Measurements from ENCODE around the gene GINS2. TPM values are rescaled to one million over a fixed set of nuclear protein-coding genes. Genes with fewer than 3 reads are reported as not detected.

Gene GINS2
- total and polyA plus RNA-seq, 2 experiments from 2014 or later: 40.5 to 44.4 TPM

DNA sequence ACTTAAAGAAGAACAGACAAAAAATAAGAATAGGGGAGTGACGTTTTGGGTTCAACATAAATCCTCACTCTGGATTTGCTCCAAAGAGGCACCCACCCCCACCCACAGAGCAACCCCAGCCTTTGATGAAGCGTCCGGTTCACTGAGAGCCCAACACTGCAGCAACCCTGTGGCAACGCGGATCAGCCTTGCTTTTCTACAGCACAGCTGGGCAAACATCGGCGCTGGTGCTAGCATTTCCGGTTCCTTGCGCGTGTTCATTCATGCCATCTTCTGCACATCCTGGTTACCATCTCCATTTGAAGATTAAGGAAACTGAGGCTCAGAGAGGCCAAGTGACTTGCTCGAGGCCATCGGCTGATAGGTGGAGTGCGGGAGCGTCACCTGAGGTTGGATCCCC is 8.7 kb upstream of the GINS2 start (continued):
- TF ChIP-seq, protein P1, sequence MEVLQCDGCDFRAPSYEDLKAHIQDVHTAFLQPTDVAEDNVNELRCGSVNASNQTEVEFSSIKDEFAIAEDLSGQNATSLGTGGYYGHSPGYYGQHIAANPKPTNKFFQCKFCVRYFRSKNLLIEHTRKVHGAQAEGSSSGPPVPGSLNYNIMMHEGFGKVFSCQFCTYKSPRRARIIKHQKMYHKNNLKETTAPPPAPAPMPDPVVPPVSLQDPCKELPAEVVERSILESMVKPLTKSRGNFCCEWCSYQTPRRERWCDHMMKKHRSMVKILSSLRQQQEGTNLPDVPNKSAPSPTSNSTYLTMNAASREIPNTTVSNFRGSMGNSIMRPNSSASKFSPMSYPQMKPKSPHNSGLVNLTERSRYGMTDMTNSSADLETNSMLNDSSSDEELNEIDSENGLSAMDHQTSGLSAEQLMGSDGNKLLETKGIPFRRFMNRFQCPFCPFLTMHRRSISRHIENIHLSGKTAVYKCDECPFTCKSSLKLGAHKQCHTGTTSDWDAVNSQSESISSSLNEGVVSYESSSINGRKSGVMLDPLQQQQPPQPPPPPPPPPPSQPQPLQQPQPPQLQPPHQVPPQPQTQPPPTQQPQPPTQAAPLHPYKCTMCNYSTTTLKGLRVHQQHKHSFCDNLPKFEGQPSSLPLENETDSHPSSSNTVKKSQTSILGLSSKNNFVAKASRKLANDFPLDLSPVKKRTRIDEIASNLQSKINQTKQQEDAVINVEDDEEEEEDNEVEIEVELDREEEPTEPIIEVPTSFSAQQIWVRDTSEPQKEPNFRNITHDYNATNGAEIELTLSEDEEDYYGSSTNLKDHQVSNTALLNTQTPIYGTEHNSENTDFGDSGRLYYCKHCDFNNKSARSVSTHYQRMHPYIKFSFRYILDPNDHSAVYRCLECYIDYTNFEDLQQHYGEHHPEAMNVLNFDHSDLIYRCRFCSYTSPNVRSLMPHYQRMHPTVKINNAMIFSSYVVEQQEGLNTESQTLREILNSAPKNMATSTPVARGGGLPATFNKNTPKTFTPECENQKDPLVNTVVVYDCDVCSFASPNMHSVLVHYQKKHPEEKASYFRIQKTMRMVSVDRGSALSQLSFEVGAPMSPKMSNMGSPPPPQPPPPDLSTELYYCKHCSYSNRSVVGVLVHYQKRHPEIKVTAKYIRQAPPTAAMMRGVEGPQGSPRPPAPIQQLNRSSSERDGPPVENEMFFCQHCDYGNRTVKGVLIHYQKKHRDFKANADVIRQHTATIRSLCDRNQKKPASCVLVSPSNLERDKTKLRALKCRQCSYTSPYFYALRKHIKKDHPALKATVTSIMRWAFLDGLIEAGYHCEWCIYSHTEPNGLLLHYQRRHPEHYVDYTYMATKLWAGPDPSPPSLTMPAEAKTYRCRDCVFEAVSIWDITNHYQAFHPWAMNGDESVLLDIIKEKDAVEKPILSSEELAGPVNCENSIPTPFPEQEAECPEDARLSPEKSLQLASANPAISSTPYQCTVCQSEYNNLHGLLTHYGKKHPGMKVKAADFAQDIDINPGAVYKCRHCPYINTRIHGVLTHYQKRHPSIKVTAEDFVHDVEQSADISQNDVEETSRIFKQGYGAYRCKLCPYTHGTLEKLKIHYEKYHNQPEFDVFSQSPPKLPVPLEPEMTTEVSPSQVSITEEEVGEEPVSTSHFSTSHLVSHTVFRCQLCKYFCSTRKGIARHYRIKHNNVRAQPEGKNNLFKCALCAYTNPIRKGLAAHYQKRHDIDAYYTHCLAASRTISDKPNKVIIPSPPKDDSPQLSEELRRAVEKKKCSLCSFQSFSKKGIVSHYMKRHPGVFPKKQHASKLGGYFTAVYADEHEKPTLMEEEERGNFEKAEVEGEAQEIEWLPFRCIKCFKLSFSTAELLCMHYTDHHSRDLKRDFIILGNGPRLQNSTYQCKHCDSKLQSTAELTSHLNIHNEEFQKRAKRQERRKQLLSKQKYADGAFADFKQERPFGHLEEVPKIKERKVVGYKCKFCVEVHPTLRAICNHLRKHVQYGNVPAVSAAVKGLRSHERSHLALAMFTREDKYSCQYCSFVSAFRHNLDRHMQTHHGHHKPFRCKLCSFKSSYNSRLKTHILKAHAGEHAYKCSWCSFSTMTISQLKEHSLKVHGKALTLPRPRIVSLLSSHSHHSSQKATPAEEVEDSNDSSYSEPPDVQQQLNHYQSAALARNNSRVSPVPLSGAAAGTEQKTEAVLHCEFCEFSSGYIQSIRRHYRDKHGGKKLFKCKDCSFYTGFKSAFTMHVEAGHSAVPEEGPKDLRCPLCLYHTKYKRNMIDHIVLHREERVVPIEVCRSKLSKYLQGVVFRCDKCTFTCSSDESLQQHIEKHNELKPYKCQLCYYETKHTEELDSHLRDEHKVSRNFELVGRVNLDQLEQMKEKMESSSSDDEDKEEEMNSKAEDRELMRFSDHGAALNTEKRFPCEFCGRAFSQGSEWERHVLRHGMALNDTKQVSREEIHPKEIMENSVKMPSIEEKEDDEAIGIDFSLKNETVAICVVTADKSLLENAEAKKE (CRISPR knock-in tag; IDR thresholded peaks at IDR 0.05): no peak
- no peak for TF ChIP-seq ZNF114 (CRISPR knock-in tag; IDR thresholded peaks at IDR 0.05)
- TF ChIP-seq, protein P2, sequence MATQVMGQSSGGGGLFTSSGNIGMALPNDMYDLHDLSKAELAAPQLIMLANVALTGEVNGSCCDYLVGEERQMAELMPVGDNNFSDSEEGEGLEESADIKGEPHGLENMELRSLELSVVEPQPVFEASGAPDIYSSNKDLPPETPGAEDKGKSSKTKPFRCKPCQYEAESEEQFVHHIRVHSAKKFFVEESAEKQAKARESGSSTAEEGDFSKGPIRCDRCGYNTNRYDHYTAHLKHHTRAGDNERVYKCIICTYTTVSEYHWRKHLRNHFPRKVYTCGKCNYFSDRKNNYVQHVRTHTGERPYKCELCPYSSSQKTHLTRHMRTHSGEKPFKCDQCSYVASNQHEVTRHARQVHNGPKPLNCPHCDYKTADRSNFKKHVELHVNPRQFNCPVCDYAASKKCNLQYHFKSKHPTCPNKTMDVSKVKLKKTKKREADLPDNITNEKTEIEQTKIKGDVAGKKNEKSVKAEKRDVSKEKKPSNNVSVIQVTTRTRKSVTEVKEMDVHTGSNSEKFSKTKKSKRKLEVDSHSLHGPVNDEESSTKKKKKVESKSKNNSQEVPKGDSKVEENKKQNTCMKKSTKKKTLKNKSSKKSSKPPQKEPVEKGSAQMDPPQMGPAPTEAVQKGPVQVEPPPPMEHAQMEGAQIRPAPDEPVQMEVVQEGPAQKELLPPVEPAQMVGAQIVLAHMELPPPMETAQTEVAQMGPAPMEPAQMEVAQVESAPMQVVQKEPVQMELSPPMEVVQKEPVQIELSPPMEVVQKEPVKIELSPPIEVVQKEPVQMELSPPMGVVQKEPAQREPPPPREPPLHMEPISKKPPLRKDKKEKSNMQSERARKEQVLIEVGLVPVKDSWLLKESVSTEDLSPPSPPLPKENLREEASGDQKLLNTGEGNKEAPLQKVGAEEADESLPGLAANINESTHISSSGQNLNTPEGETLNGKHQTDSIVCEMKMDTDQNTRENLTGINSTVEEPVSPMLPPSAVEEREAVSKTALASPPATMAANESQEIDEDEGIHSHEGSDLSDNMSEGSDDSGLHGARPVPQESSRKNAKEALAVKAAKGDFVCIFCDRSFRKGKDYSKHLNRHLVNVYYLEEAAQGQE (IDR thresholded peaks at IDR 0.05; ENCODE audit: unreplicated experiment): no peak

DNA sequence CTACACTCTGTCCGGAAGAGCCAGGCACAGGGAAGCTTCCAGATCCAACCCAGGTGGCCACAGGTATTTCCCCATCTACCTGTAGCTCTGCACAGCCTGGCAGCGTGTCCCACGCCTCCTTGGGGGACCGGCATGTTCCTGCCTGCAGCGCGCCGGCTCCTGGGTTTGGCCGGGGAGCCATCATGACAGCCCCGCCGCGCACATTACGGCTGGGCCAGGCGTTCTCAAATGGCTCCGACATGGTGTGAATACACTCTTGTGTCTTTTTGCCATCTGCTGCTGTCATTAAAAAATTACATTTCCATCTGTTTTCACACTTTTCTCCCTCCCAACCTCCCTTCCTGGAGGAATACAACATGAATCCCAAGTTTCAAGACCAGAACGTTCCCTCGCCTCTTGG is 8.0 kb upstream of the GINS2 start:
- no peaks in the 10 kb centered on the region for H4K20me1 ChIP-seq (replicated peaks; ENCODE audit: insufficient read depth)
- Mint-ChIP-seq H3K9me3 (no peaks in the 10 kb centered on the region), H3K27me3 (ENCODE audit: insufficient read depth, low read depth, poor library complexity) (peaks cover 15% of the 10 kb centered on the region), H3K36me3 (ENCODE audit: low read depth) (no peaks in the 10 kb centered on the region), H3K27ac (no peak overlapping the region), H3K4me3 (no peak overlapping the region), H3K4me1 (peaks cover 6% of the 10 kb centered on the region)
- ATAC-seq (no peak), DNase-seq (ENCODE audit: low spot score) (no peak)
- H3K27ac ChIP-seq (ENCODE audit: low read depth): no peak overlapping the region
- no peak overlapping the region for H3K4me2 ChIP-seq
- H3K4me1 ChIP-seq (ENCODE audit: insufficient read depth): no peaks in the 10 kb centered on the region
- H2AFZ ChIP-seq: no peak overlapping the region
- H3K4me3 ChIP-seq: no peak overlapping the region
- peaks cover 8% of the 10 kb centered on the region; the same call in 1 of the 2 replicates for H3F3A ChIP-seq (replicated peaks; ENCODE audit: low read depth)
- no peaks in the 10 kb centered on the region for H3K79me2 ChIP-seq (replicated peaks; ENCODE audit: insufficient read depth)
- no peaks in the 10 kb centered on the region for H3K36me3 ChIP-seq (ENCODE audit: insufficient read depth)
- no peaks in the 10 kb centered on the region for H3K9me2 ChIP-seq (ENCODE audit: insufficient read depth)
- no peaks in the 10 kb centered on the region for H3K27me3 ChIP-seq (ENCODE audit: insufficient read depth)
- TF ChIP-seq, protein P3, sequence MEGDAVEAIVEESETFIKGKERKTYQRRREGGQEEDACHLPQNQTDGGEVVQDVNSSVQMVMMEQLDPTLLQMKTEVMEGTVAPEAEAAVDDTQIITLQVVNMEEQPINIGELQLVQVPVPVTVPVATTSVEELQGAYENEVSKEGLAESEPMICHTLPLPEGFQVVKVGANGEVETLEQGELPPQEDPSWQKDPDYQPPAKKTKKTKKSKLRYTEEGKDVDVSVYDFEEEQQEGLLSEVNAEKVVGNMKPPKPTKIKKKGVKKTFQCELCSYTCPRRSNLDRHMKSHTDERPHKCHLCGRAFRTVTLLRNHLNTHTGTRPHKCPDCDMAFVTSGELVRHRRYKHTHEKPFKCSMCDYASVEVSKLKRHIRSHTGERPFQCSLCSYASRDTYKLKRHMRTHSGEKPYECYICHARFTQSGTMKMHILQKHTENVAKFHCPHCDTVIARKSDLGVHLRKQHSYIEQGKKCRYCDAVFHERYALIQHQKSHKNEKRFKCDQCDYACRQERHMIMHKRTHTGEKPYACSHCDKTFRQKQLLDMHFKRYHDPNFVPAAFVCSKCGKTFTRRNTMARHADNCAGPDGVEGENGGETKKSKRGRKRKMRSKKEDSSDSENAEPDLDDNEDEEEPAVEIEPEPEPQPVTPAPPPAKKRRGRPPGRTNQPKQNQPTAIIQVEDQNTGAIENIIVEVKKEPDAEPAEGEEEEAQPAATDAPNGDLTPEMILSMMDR (conservative IDR thresholded peaks at IDR 0.05; ENCODE audit: low read depth in 2 of 2): no peak
